IPS-15b (cell line): ENCODE results near the gene GNB1.
"Not testable (repeated sequence)": the region's sequence is repeated elsewhere in the genome, so short reads cannot be mapped to it uniquely, and the experiment has no call there.

Experiments used
- H3K27me3 ChIP-seq: one replicate; pipeline ENCODE4 v1.6.1; 2013; ENCODE audit warnings: low read length; ENCODE audit not compliant: control insufficient read depth, insufficient read depth
- H3K36me3 ChIP-seq: one replicate; pipeline ENCODE4 v1.6.1; 2013; ENCODE audit warnings: low read length; ENCODE audit not compliant: control insufficient read depth, insufficient read depth
- H3K4me1 ChIP-seq: one replicate; pipeline ENCODE4 v1.6.1; 2013; ENCODE audit warnings: mild to moderate bottlenecking, low read length; ENCODE audit not compliant: control insufficient read depth, insufficient read depth
- H3K4me3 ChIP-seq: one replicate; pipeline ENCODE4 v1.5.1; 2013; ENCODE audit warnings: low read depth, low read length
- H3K9ac ChIP-seq: one replicate; pipeline ENCODE4 v1.6.1; 2013; ENCODE audit warnings: low read depth, mild to moderate bottlenecking, low read length
- H3K9me3 ChIP-seq: one replicate; pipeline ENCODE4 v1.6.1; 2013; ENCODE audit warnings: mild to moderate bottlenecking, low read length; ENCODE audit not compliant: control insufficient read depth, insufficient read depth

The GNB1 gene

DNA sequence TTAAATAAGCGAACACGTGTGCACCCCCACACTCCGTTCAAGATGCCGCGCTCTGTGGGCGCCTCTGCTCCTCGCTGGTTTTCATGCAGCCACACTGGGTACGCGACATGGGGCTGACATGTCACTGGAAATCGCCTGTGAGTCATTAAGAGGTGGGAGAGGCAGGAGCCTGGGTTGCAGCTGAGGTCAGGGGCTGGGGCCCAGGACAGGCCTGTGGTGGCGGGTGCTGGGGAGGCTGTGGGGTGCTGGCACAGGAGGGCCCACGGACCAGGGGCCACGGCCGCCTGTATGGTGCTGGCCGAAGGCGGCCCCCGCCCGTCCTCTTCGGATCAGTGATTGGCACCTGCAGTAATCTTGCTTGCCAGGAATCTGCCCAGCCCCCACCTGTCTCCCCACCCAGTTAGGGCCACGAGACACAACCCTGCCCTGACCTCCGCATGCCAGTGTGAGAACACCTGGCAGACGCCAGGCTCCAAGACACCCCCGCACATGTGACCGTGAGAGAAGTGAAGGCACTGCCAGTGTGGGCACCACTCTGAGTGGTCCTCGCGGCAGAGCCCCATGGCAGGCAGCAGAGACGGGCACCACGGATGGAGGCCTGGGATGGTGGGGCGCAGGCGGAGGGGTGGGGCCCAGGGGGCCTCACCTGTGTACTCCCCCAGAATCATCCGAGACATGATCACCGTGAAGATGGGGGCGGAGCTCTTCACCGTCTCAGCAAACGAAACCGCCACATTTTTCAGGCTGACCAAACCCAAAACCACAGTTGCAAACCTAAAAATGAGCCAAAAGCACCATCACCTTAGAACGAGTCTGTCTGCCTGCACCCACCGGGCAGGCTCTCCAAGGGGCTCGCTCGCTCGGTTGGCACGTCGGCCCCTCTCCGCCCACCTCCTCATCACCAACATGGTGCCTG is 153.0 kb downstream of the GNB1 start:
- not testable (repeated sequence) for H3K9me3 ChIP-seq, H3K27me3 ChIP-seq, H3K36me3 ChIP-seq, H3K4me1 ChIP-seq, H3K9ac ChIP-seq, H3K4me3 ChIP-seq
